Endodermal cell (in vitro differentiated cells): ENCODE data around the gene NPS. TPM values are rescaled to one million over a fixed set of nuclear protein-coding genes. Genes with fewer than 3 reads are reported as not detected.

Experiments used
- DNase-seq: peaks from one replicate; pipeline ENCODE4 v3.0.0-alpha.2; 2017
- H3K27ac ChIP-seq: 2 replicates; pipeline ENCODE4 v1.5.1; 2013; ENCODE audit warnings: mild to moderate bottlenecking, low read depth, low read length, moderate library complexity
- H3K27me3 ChIP-seq: 2 replicates; pipeline ENCODE4 v1.6.1; 2013; ENCODE audit warnings: mild to moderate bottlenecking, low read length, moderate library complexity; ENCODE audit not compliant: insufficient read depth, control insufficient read depth, poor library complexity, severe bottlenecking
- H3K36me3 ChIP-seq: 2 replicates; pipeline ENCODE4 v1.7.0; 2013; ENCODE audit warnings: mild to moderate bottlenecking, low read length, moderate library complexity; ENCODE audit not compliant: control insufficient read depth, insufficient read depth
- H3K4me1 ChIP-seq: one replicate; pipeline ENCODE4 v1.7.0; 2013; ENCODE audit warnings: low read length; ENCODE audit not compliant: control insufficient read depth, insufficient read depth
- H3K4me3 ChIP-seq: 2 replicates; pipeline ENCODE4 v1.5.1; 2013; ENCODE audit warnings: mild to moderate bottlenecking, low read length, moderate library complexity
- H3K9ac ChIP-seq: 2 replicates; pipeline ENCODE4 v1.6.1; 2013; ENCODE audit warnings: mild to moderate bottlenecking, low read length, moderate library complexity; ENCODE audit not compliant: poor library complexity, severe bottlenecking; ENCODE audit errors: extremely low read depth
- H3K9me3 ChIP-seq: 2 replicates; pipeline ENCODE4 v1.6.1; 2013; ENCODE audit warnings: mild to moderate bottlenecking, low read length, moderate library complexity; ENCODE audit not compliant: control insufficient read depth
- H3K27ac Mint-ChIP-seq: 2 replicates; pipeline ENCODE4 v1.8.0; 2020; ENCODE audit warnings: mixed read lengths
- H3K27me3 Mint-ChIP-seq: 2 replicates; pipeline ENCODE4 v1.8.0; 2021; ENCODE audit warnings: mild to moderate bottlenecking, mixed read lengths; ENCODE audit not compliant: insufficient read depth
- H3K36me3 Mint-ChIP-seq: 2 replicates; pipeline ENCODE4 v1.8.0; 2020; ENCODE audit warnings: low read depth, mixed read lengths
- H3K4me1 Mint-ChIP-seq: 2 replicates; pipeline ENCODE4 v1.8.0; 2020; ENCODE audit warnings: mixed read lengths
- H3K4me3 Mint-ChIP-seq: 2 replicates; pipeline ENCODE4 v1.8.0; 2020; ENCODE audit warnings: mild to moderate bottlenecking, moderate library complexity, mixed read lengths
- H3K9me3 Mint-ChIP-seq: 2 replicates; pipeline ENCODE4 v1.8.0; 2020; ENCODE audit warnings: mild to moderate bottlenecking, mixed read lengths
- WGBS, 2 experiments: methylation state at CpG; one replicate each; pipeline versions ENCODE4 v1.1.5 to v1.1.7; 2013; ENCODE audit warnings: missing lambda C conversion rate in 2 of 2, mixed read lengths in 1 of 2; ENCODE audit not compliant: insufficient coverage in 1 of 2, insufficient read length in 1 of 2; 5-methylcytosine and 5-hydroxymethylcytosine counted together
- total RNA-seq, 2 donors: library from RNA; stranded (reverse); fragmentation: NEBNext Ultra II Directional in 1 of 2; extraction: Animal tissue kit (Norgen Biotek cat#: 25700) in 1 of 2; gene quantifications; 2 replicates in 1 of 2; 3 replicates in 1 of 2; pipeline ENCODE4 v1.2.1, GENCODE V29; 2021
- TF ChIP-seq, protein P1 (sequence below): fragments of 200-600 bp; sonication (generic); conservative IDR thresholded peaks from 2 replicates; pipeline ENCODE4 v1.5.0; 2021; ENCODE audit warnings: antibody characterized with exemption, mild to moderate bottlenecking

The NPS gene
- total RNA-seq, 2 donors from 2014 or later: not detected

DNA sequence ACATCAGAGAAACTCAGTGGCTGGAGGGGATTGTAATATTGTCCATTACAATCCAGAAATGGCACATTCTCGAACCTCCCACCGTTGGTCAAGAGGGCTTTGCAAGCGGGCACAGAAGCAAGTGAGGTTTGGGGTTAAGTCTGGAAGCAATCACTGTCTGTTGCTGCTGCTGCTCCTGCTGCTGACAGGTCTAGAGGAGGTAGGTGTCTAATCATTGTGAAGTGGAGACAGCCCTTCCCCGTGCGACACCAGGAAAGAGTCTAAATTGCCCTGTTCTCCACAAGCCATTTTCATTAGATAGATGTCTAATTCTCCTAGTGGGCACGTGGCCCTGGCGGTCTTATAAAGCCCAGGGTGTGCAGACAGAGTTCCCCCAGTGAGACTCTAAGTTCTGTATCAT lies 43.5 kb downstream of the NPS start:
- no peak overlapping the region for H3K27ac ChIP-seq
- no peak overlapping the region for H3K4me3 ChIP-seq
- H3K9me3 ChIP-seq: no peaks in the 10 kb centered on the region
- DNase-seq: no peak
- no peaks in the 10 kb centered on the region for H3K4me1 ChIP-seq
- no peaks in the 10 kb centered on the region for H3K36me3 ChIP-seq
- no peak overlapping the region for H3K4me3 Mint-ChIP-seq
- no peaks in the 10 kb centered on the region for H3K27me3 ChIP-seq
- no peaks in the 10 kb centered on the region for H3K36me3 Mint-ChIP-seq
- WGBS, 2 experiments: 84 to 90% methylated on average over 7 of the region's 7 CpGs
- H3K9ac ChIP-seq: no peak overlapping the region
- no peaks in the 10 kb centered on the region for H3K9me3 Mint-ChIP-seq
- no peak overlapping the region for H3K27ac Mint-ChIP-seq
- peaks cover 1% of the 10 kb centered on the region for H3K27me3 Mint-ChIP-seq
- no peaks in the 10 kb centered on the region for H3K4me1 Mint-ChIP-seq
- TF ChIP-seq, protein P1, sequence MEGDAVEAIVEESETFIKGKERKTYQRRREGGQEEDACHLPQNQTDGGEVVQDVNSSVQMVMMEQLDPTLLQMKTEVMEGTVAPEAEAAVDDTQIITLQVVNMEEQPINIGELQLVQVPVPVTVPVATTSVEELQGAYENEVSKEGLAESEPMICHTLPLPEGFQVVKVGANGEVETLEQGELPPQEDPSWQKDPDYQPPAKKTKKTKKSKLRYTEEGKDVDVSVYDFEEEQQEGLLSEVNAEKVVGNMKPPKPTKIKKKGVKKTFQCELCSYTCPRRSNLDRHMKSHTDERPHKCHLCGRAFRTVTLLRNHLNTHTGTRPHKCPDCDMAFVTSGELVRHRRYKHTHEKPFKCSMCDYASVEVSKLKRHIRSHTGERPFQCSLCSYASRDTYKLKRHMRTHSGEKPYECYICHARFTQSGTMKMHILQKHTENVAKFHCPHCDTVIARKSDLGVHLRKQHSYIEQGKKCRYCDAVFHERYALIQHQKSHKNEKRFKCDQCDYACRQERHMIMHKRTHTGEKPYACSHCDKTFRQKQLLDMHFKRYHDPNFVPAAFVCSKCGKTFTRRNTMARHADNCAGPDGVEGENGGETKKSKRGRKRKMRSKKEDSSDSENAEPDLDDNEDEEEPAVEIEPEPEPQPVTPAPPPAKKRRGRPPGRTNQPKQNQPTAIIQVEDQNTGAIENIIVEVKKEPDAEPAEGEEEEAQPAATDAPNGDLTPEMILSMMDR: no peak

DNA sequence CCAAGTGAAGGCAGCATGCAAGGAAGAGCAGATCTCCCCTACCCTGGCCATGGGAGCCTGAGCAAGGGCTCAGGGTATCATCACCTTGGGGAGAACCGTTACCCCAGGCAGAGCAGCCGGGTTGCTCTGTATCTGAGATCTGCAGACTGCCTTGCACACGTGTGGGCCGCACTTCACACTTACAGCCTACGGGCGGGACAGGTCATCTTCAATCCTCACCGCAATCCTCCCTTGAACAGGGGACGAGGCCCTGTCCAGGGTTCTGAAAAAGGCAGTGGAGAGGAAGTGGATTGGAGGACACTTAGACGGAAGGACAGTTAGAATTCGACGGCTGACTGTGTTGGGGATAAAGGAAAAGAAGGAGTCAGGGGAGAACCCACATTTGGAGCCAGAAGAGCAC lies 51.4 kb downstream of the NPS start:
- H3K4me3 ChIP-seq: no peak overlapping the region
- no peaks in the 10 kb centered on the region for H3K4me1 Mint-ChIP-seq
- H3K27ac ChIP-seq: no peak overlapping the region
- no peaks in the 10 kb centered on the region for H3K9me3 Mint-ChIP-seq
- H3K36me3 Mint-ChIP-seq: no peaks in the 10 kb centered on the region
- no peaks in the 10 kb centered on the region for H3K4me1 ChIP-seq
- H3K9me3 ChIP-seq: no peaks in the 10 kb centered on the region
- no peak overlapping the region for H3K27ac Mint-ChIP-seq
- no peaks in the 10 kb centered on the region for H3K36me3 ChIP-seq
- DNase-seq: peak; percentile 89
- TF ChIP-seq, protein P1: no peak
- H3K9ac ChIP-seq: no peak overlapping the region
- peaks cover 19% of the 10 kb centered on the region for H3K27me3 ChIP-seq
- WGBS, 2 experiments: 51 to 56% methylated on average over 9 to 11 of the region's 11 CpGs
- no peak overlapping the region for H3K4me3 Mint-ChIP-seq
- peaks cover 13% of the 10 kb centered on the region for H3K27me3 Mint-ChIP-seq

Other genes starting within 250 kb of the NPS start
- 10 to 100 TPM in 1 of 2 donors, 1 to 10 TPM in 1; 1.0 to 14.8 TPM for gene FOXI2, start 187.9 kb downstream of the NPS start, total RNA-seq